GM19372 (cell line): ENCODE results near the gene MAGEA11.
"Not testable (repeated sequence)": the region's sequence is repeated elsewhere in the genome, so short reads cannot be mapped to it uniquely, and the experiment has no call there.

Experiments
- ATAC-seq: cut with Tn5 transposase; IDR thresholded peaks from one replicate; pipeline ENCODE4 v1.9.1; 2021; ENCODE audit warnings: mild to moderate bottlenecking, low read depth, moderate library complexity; ENCODE audit not compliant: unreplicated experiment

MAGEA11 gene

DNA sequence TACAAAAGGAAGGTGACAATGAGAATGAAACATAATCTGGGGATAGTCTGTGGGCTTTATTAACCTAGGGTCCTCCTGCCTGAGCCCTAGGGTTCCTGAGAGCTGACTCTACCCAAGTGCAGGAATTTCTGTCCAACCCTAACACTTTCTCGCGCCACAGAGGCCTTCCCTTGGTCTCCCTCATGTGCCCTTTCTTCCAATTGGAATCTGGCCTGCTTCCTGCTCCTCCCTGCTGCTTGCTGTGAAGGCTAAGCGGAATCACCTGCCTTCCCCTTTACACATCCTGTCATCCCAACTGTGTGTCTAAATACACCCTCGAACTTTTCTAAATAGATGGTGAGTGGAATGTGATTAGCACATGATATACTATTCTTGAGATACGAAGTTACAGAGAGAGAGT, 5.9 kb downstream of the MAGEA11 start:
- ATAC-seq = no peak

DNA sequence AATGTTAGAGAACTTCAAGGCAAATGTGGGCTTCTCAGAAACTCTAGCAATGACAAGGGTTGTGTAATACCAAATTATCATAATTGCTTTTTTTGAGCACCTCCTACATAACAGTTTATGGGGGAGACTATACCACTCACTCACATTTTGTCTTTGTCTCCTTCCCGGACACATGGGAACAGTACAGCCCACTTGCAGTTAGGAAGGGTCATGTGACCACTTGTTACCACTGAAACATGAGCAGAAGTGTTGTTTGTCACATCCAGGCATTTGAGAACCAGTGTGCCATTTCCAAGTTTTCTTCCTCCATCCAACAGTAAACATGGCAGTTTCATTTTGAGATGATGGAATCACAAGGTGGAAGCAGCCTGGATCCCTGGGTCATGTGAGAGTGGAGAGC, 6.9 kb downstream of the MAGEA11 start:
- no peak for ATAC-seq

DNA sequence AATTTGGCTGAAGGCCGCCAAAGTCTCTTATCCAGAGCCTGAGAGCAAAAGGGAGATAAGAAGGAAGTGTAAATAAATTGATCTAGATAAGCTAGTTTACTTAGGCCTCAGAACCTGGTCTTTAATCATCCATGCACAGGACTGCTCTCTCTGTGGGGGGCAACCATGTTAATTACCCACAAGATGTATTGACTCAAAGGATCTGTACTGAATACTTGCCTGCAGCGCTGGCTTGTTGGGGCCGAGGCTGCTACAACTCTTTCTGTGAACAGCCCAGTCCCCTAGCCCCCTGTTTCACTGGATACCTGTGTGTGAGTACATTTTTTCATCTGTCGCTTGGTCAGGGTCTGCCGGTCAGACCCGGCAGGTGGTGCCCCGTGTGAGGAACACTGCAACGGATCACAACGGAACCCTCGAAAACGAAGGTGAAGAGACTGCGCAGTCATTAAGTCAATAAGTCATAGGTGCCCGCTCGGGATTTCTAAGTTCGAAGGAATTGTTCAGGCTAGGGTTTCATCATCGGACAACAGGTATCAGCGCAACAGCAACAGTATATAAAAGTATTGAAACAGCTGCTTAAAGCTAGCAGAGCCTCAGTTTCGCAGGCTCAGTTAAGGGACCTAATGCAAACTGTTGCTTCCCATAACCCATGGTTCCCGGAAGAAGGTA, 8.3 kb downstream of the MAGEA11 start:
- ATAC-seq = no peak

DNA sequence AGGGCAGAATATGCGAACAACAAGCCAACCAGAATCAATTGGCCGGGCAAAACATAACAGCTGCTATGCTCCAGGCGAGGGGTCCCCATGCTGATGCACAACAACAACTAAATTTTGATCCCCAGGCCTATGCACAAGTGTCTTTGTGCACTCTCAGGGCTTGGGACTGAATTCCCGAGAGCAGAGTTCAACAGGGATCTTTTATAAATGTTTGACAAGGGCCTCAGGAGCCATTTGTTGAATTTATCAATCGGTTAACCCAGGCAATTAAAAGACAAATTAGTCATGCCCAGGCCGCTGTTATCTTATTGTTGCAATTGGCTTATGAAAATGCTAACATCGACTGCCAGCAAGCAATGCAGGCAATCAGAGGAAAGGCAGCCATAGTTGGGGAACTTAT, 9.4 kb downstream of the MAGEA11 start:
- not testable (repeated sequence) for ATAC-seq

DNA sequence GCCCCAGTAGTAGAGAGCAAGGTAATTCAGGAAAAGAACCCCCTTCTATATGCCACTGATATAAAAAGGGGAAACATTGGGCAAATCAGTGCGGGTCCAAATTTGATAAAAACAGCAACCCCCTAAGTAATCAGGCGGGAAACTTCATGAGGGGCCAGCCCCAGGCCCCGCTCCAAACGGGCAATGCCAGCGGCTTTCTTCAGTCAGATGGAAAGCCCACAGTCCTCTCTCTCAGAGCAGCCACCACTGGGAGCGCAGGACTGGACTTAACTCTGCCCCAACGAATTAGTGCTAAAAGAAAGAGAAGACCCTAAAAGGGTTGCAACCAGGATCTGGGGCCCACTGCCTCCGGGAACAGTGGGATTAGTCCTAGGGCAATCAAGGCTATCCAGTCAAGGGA, 9.9 kb downstream of the MAGEA11 start:
- ATAC-seq = no peak

DNA sequence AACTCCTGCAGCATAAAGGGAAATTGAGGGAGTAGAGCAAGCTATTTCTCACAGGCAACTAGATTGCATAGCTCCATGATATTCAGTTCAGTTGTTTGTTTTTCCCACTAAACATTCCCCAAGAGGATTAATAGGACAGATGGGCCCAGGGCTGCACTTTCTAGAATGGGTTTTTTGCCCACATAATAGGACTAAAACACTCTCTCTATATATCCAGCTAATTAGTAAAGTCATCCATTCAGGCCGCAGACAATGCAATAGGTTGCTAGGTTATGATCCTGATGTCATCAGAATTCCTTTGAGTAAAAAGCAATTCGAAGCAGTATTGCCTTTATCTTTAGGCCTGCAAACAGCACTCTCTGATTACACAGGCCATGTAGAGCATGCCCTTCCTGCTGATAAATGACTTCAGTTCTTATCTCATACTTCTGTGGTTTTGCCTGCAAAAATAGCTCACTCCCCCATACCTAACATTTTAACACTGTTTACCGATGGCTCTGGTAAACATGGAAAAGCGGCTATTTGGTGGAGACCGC, 11.8 kb downstream of the MAGEA11 start:
- ATAC-seq = not testable (repeated sequence)

DNA sequence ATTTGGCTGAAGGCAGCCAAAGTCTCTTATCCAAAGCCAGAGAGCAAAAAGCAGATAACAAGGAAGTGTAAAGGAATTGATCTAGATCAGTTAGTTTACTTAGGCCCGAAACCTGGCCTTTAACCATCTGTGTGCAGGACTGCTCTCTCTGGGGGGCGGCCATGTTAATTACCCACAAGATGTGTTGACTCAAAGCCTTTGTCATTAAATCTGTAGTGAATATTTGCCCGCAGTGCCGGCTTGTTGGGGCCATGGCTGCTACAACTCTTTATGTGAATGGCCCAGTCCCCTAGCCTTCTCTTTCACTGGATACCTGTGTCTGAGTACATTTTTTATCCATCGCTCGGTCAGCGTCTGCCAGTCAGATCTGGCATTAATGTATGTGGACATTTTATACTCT, 15.4 kb downstream of the MAGEA11 start:
- ATAC-seq = not testable (repeated sequence)

DNA sequence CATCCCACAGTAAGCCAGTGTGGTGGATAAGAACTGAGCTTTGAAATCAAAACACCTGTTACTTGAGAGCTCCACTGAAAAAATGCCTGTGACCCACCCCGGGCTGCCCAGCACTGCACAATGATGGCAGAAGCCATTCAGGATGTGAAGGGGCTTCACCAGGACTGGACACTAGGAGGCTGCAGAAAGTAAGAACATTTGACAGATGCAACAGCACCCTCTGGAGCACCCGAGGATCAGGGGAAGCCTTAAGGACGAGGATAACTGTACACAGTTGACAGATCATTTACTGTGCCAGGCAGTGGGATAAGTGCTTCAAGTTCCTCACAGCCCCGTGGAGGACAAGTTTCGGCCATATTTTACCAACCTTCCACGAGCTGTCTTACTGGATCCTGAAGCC, 30.4 kb downstream of the MAGEA11 start:
- not testable (repeated sequence) for ATAC-seq

DNA sequence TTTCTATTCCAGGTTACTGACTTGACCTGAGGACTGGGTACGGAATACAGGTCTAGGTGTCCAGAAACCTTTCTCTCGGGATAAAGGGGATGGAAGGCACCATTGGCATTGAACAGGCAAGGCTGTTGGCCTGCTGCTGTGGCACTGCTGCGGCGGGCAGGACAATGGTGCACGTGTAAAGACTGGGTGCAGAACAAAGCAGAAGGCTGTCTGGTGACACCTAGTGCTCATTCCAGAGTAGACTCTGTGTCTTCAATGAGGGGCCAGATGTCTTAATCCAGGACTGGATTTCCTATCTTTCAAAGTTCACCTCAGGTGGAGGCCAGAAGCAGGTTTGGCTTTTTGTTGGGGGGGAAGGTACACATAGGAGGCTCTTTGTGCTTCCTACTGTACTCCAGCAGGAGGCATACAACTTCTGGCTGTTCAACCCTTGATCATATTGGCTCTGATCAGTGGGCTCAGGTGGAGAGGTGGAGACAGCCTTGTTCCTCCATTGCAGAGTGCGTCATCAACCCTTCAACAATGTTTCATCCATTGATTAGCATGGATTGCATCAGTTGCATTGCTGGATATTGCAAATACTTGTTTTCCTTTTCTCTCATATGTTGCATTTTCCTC, 34.6 kb downstream of the MAGEA11 start:
- not testable (repeated sequence) for ATAC-seq

DNA sequence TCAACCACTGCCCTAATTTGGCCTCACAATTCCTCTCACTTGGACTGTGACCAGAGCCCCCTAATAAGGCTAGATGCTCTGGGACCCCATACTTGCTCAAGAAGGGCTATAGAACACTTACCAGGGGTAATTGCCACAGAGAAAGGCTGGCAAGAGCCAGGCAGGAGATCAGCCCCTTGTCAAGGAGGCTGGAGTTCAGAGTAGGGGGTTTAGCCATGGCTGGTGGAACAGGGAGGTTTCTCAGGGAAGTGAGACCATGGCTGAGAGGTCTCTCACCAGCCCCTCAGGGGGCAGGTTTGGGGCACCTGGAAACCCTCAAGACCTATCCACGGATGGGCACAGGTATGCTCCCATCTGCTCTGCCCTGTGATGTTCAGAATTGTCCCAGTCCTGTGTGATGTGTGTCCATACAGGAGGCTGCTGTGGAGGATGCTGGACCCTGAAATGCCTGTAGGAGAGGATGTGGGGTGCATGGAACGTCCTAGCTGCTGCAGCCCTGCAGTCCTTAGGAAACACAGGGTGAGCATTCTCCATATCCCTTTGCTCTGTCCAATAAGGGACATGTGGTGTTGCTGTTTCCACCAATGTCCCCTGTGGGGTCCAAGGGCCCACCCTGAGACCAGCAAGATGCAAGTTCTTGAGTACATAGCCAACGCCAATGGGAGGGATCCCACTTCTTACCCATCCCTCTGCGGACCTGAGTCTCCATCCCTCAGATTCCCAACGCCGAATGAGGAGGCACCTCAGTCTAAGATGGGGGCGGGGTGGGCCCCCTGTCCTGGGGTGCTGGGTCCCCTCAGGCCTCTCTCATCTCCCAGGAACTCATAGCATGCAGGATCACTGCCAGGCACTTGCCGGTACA, 45.6 kb downstream of the MAGEA11 start:
- no peak for ATAC-seq

DNA sequence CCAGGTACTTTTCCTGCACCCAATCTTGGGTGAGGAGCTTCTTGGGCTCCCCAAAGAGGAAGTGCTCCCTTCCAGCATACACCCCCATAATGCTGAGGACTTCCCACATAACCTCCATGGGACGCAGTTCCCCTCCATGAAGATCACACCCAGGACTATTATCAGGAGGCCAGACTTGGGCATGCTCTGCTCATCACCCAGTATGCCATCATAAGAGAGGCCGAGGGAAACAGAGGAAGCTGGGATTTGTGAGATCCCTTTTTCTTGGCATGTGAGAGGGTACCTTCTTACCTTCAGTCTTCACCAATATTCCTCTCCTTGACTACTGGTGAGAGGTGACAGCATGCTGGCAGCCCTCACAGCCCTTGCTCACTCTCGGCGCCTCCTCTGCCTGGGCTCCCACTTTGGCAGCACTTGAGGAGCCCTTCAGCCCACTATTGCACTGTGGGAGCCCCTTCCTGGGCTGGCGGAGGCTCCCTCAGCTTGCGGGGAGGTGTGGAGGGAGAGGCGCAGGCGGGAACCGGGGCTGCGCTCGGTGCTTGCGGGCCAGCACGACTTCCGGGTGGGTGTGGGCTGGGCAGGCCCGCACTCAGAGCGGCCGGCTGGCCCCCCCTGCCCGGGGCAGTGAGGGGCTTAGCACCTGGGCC, 46.3 kb downstream of the MAGEA11 start:
- no peak for ATAC-seq

DNA sequence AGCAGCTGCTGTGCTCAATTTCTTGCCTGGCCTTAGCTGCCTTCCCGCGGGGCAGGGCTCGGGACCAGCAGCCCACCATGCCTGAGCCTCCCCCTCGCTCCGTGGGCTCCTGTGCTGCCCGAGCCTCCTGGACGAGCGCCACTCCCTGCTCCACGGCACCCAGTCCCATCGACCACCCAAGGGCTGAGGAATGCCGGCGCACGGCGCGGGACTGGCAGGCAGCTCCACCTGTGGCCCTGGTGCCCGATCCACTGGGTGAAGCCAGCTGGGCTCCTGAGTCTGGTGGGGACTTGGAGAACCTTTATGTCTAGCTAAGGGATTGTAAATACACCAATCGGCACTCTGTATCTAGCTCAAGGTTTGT, 46.8 kb downstream of the MAGEA11 start:
- not testable (repeated sequence) for ATAC-seq

DNA sequence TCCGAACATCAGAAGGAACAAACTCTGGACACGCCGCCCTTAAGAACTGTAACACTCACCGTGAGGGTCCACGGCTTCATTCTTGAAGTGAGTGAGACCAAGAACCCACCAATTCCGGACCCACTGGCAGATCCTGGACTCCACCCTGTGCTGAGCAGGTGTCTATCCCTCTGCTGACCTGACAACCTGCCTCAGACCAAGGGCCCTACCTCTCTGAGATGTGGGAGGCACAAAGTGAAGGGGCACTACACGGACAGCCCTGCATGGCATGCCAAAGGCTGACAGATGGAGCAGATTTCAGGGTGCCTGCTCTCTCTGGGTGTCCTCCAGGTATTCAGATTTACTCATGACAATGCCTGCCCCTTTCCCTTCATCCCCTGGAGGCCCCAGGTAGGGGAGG, 48.0 kb downstream of the MAGEA11 start:
- no peak for ATAC-seq

DNA sequence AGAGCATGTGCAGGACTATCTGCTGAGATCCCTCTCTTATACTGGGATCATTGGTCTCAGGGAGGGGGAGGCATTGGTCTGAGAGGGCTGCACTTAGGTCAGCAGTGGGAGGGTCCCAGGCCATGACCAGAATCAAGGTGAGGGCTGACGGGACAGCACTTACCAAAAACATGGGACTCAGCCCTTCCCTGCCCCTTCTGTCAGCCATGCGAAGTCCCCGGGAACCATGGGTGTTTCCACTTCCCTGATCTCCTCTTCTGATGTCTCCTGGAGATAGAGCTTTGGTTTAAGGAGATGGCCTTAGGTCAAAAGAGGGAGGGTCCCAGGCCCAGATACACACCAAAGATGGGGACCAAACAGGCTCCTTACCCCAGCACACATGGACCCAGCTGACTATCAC, 49.1 kb downstream of the MAGEA11 start:
- ATAC-seq = no peak

DNA sequence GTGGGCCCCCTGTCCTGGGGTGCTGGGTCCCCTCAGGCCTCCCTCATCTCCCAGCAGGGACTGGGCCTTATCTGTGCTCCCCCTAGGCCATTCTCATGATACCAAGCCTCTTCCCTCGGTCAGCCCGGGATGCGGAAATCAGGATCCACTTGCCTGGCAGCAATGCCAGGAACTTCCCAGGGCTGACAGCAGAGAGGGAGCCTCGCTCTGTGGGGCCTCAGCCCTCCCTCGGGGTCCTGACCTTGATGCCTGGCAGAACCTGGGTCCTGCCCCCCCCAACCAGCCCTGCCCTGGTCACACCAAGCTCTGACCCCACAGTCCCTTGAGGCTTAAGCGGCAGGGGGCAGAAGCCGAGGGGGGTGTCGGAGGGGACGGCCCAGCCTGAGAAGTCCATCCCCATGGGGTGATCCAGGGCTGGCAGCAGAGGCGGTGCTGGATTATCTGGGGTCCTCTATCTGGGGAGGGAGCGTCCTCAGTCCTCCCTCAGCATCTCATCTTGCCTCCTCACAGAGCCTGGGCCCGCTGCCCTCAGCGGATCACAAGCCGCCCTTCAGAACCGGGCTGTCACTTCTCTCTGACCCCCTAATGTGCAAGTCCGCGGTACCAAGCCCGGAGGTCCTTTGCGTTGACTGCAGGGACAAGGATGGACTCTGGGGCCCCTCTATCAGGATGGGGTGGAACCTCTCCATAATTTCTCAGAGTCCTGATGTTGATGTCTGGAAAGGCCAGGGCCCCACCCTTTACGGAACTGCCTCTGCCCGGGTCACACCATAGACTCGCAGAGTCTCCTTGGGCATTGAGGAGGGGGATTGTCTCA, 50.2 kb downstream of the MAGEA11 start:
- not testable (repeated sequence) for ATAC-seq

DNA sequence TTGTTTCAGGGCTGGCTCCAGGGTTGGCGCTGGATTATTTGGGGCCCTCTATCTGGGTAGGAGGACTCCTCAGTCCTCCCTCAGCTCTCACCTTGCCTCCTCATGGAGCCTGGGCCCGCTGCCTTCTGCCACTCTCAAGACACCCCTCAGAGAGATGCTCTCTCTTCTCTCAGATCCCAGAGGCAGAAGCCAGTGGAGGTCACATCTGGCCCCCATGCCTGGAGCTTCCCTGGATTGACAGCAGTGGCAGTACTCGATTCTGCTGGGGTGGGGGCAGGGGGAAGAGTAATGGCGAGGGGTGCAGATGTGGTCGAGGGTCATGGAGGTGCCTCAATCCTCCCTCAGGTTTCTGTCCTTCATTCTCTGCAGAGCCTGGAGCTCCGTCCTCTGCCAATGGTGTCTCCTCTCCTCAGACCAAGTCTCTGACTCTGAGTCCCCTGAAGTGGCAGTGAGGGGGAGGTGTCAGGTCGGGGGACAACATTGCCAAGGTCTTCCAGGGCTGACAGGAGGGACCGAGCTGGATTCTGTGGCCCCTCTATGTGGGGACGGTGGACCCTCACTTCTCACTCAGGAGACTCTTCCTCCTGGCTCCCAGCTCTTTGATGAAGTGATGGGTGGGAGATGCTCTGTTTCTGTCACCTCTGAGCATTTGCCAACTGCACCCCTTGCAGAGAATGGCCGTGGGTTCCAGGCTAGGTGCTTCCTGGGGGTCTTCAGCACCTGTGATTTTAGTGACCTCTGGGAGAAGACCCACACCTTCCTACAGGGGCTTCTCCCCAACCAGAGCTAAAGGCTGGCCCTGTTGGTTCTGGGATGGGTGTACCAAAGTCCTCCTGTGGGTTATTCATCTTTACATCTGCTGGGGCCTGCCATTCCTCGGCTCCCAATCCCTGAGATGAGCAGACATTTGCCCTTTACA, 51.1 kb downstream of the MAGEA11 start:
- no peak for ATAC-seq
